CD1c-positive myeloid dendritic cell (primary cell): ENCODE data around the gene DLG4.
"Not testable (repeated sequence)": the region's sequence is repeated elsewhere in the genome, so short reads cannot be mapped to it uniquely, and the experiment has no call there.

Experiments
- DNase-seq: peaks from one replicate; pipeline ENCODE4 v3.0.0-alpha.2; 2016; ENCODE audit errors: extremely low spot score

The DLG4 gene

GRCh38 chr17:7184091-7184488, 35.5 kb downstream of the DLG4 start:
- peak; percentile 37 for DNase-seq

GRCh38 chr17:7183433-7184090, 36.1 kb downstream of the DLG4 start:
- no peak for DNase-seq

- not testable (repeated sequence) for DNase-seq
Observed at GRCh38 chr17:7182101-7182500, 37.5 kb downstream of the DLG4 start.

GRCh38 chr17:7179317-7180254, 40.0 kb downstream of the DLG4 start, which contains the start of gene ASGR1:
TSS of gene ASGR1 (minus strand) at chr17:7179370. CDS start at chr17:7178563, 807 bp downstream.
- no peak for DNase-seq

GRCh38 chr17:7178973-7179316, 40.7 kb downstream of the DLG4 start:
- no peak for DNase-seq

- DNase-seq = peak; percentile 37
Observed at GRCh38 chr17:7177954-7178477, 41.6 kb downstream of the DLG4 start.

GRCh38 chr17:7177191-7177953, 42.3 kb downstream of the DLG4 start:
- peak; percentile 87 for DNase-seq

GRCh38 chr17:7176841-7177190, 42.8 kb downstream of the DLG4 start:
- DNase-seq = no peak

GRCh38 chr17:7176107-7176840, 43.4 kb downstream of the DLG4 start:
- DNase-seq = no peak

- no peak for DNase-seq
Observed at GRCh38 chr17:7175330-7175733, 44.3 kb downstream of the DLG4 start.

- DNase-seq = no peak
Observed at GRCh38 chr17:7174603-7175326, 44.9 kb downstream of the DLG4 start.

- peak; percentile 80 for DNase-seq
Observed at GRCh38 chr17:7173687-7174602, 45.7 kb downstream of the DLG4 start.

GRCh38 chr17:7172522-7173191, 47.0 kb downstream of the DLG4 start:
- DNase-seq = not testable (repeated sequence)

GRCh38 chr17:7169565-7169908, 50.1 kb downstream of the DLG4 start:
- not testable (repeated sequence) for DNase-seq

- DNase-seq = peak; percentile 36
Observed at GRCh38 chr17:7168841-7169564, 50.6 kb downstream of the DLG4 start.

GRCh38 chr17:7167832-7168231, 51.8 kb downstream of the DLG4 start:
- DNase-seq = peak; percentile 91

- no peak for DNase-seq
Observed at GRCh38 chr17:7166873-7167272, 52.8 kb downstream of the DLG4 start.

- DNase-seq = not testable (repeated sequence)
Observed at GRCh38 chr17:7159571-7159970, 60.1 kb downstream of the DLG4 start.
